ENCODE data around the gene CSMD2. TPM values are rescaled to one million over a fixed set of nuclear protein-coding genes. Genes with fewer than 3 reads are reported as not detected.

CSMD2 gene
- total RNA-seq, 2 experiments from 2014 or later, result not detected

GRCh38 chr1:33740040-33740744 lies 424.8 kb downstream of the CSMD2 start:
- Mint-ChIP-seq H3K4me1 (no peaks in the 10 kb centered on the region), H3K27ac (no peak overlapping the region), H3K9me3 (ENCODE audit: low read depth) (no peaks in the 10 kb centered on the region), H3K27me3 (peaks cover 7% of the 10 kb centered on the region), H3K36me3 (ENCODE audit: low read depth) (no peaks in the 10 kb centered on the region), H3K4me3 (no peak overlapping the region)
- POLR2A ChIA-PET, result no interaction called here
- intact Hi-C loops (cut with DNase I, micrococcal nuclease), result no loop called here
- no peak for DNase-seq
- no peak for ATAC-seq
- CTCF ChIA-PET, result interaction anchor here (1.2 kb wide), 1 partner anchor 107 kb away, joined by 3 read pairs; no protein-coding TSS in a partner anchor

- Mint-ChIP-seq H3K27ac (no peak overlapping the region), H3K4me1 (no peaks in the 10 kb centered on the region), H3K4me3 (no peak overlapping the region), H3K36me3 (ENCODE audit: low read depth) (no peaks in the 10 kb centered on the region), H3K9me3 (ENCODE audit: low read depth) (no peaks in the 10 kb centered on the region), H3K27me3 (peaks cover 9% of the 10 kb centered on the region)
- POLR2A ChIA-PET, result no interaction called here
- DNase-seq (no peak), ATAC-seq (no peak)
- intact Hi-C loops (cut with DNase I, micrococcal nuclease), result no loop called here
- CTCF ChIA-PET, result interaction anchor here (1.2 kb wide), 1 partner anchor 106 kb away, joined by 3 read pairs; no protein-coding TSS in a partner anchor
These were observed 426.1 kb downstream of the CSMD2 start for GRCh38 chr1:33738976-33739375.

- no peak overlapping the region for H3K4me3 Mint-ChIP-seq
- H3K27ac Mint-ChIP-seq, result no peak overlapping the region
- ChIA-PET POLR2A (no interaction called here), CTCF (interaction anchor here (0.5 kb wide), 1 partner anchor 41 kb away, joined by 4 read pairs; no protein-coding TSS in a partner anchor)
- no peaks in the 10 kb centered on the region for H3K36me3 Mint-ChIP-seq (ENCODE audit: low read depth)
- no peak for ATAC-seq
- no peak for DNase-seq
- H3K9me3 Mint-ChIP-seq (ENCODE audit: low read depth), result no peaks in the 10 kb centered on the region
- H3K27me3 Mint-ChIP-seq, result peaks cover 9% of the 10 kb centered on the region
- H3K4me1 Mint-ChIP-seq, result no peaks in the 10 kb centered on the region
- intact Hi-C loops (cut with DNase I, micrococcal nuclease), result no loop called here
These were observed 426.5 kb downstream of the CSMD2 start for GRCh38 chr1:33738536-33738935.

GRCh38 chr1:33736496-33736895 lies 428.5 kb downstream of the CSMD2 start:
- H3K4me1 Mint-ChIP-seq, result no peaks in the 10 kb centered on the region
- intact Hi-C loops (cut with DNase I, micrococcal nuclease), result no loop called here
- ATAC-seq, result no peak
- no peaks in the 10 kb centered on the region for H3K9me3 Mint-ChIP-seq (ENCODE audit: low read depth)
- ChIA-PET CTCF (no interaction called here), POLR2A (no interaction called here)
- no peaks in the 10 kb centered on the region for H3K36me3 Mint-ChIP-seq (ENCODE audit: low read depth)
- H3K27ac Mint-ChIP-seq, result no peak overlapping the region
- no peak overlapping the region for H3K4me3 Mint-ChIP-seq
- H3K27me3 Mint-ChIP-seq, result peaks cover 11% of the 10 kb centered on the region
- DNase-seq, result no peak

GRCh38 chr1:33735624-33736023 lies 429.4 kb downstream of the CSMD2 start:
- H3K36me3 Mint-ChIP-seq (ENCODE audit: low read depth), result no peaks in the 10 kb centered on the region

GRCh38 chr1:33727310-33727709 lies 437.7 kb downstream of the CSMD2 start:
- no peak for ATAC-seq

More at GRCh38 chr1:33735624-33736023, 429.4 kb downstream of the CSMD2 start:
- H3K4me3 Mint-ChIP-seq, result no peak overlapping the region
- POLR2A ChIA-PET, result no interaction called here
- DNase-seq (no peak), ATAC-seq (no peak)
- no peak overlapping the region for H3K27ac Mint-ChIP-seq
- intact Hi-C loops (cut with DNase I, micrococcal nuclease), result no loop called here
- peaks cover 11% of the 10 kb centered on the region for H3K27me3 Mint-ChIP-seq
- H3K9me3 Mint-ChIP-seq (ENCODE audit: low read depth), result no peaks in the 10 kb centered on the region
- no peaks in the 10 kb centered on the region for H3K4me1 Mint-ChIP-seq
- CTCF ChIA-PET, result no interaction called here

GRCh38 chr1:33726274-33726804 lies 438.7 kb downstream of the CSMD2 start:
- H3K4me3 Mint-ChIP-seq, result no peak overlapping the region
- H3K36me3 Mint-ChIP-seq (ENCODE audit: low read depth), result no peaks in the 10 kb centered on the region
- no peaks in the 10 kb centered on the region for H3K4me1 Mint-ChIP-seq
- H3K27ac Mint-ChIP-seq, result no peak overlapping the region
- H3K9me3 Mint-ChIP-seq (ENCODE audit: low read depth), result no peaks in the 10 kb centered on the region
- H3K27me3 Mint-ChIP-seq, result peaks cover 13% of the 10 kb centered on the region
- DNase-seq, result no peak
- ChIA-PET POLR2A (no interaction called here), CTCF (no interaction called here)
- intact Hi-C loops (cut with DNase I, micrococcal nuclease), result no loop called here
- ATAC-seq, result no peak

More at GRCh38 chr1:33727310-33727709, 437.7 kb downstream of the CSMD2 start:
- Mint-ChIP-seq H3K4me1 (no peaks in the 10 kb centered on the region), H3K27me3 (peaks cover 15% of the 10 kb centered on the region), H3K9me3 (ENCODE audit: low read depth) (no peaks in the 10 kb centered on the region), H3K4me3 (no peak overlapping the region), H3K27ac (no peak overlapping the region), H3K36me3 (ENCODE audit: low read depth) (no peaks in the 10 kb centered on the region)
- DNase-seq, result no peak
- intact Hi-C loops (cut with DNase I, micrococcal nuclease), result no loop called here
- ChIA-PET CTCF (no interaction called here), POLR2A (no interaction called here)

GRCh38 chr1:33725556-33726160 lies 439.4 kb downstream of the CSMD2 start:
- no peak overlapping the region for H3K27ac Mint-ChIP-seq
- POLR2A ChIA-PET, result no interaction called here
- DNase-seq (no peak), ATAC-seq (no peak)
- H3K27me3 Mint-ChIP-seq, result peaks cover 13% of the 10 kb centered on the region
- H3K36me3 Mint-ChIP-seq (ENCODE audit: low read depth), result no peaks in the 10 kb centered on the region
- H3K4me1 Mint-ChIP-seq, result no peaks in the 10 kb centered on the region
- H3K9me3 Mint-ChIP-seq (ENCODE audit: low read depth), result no peaks in the 10 kb centered on the region
- CTCF ChIA-PET, result no interaction called here
- no peak overlapping the region for H3K4me3 Mint-ChIP-seq
- intact Hi-C loops (cut with DNase I, micrococcal nuclease), result no loop called here

GRCh38 chr1:33725037-33725436 lies 440.0 kb downstream of the CSMD2 start:
- no peaks in the 10 kb centered on the region for H3K9me3 Mint-ChIP-seq (ENCODE audit: low read depth)
- H3K27ac Mint-ChIP-seq, result no peak overlapping the region
- no peak overlapping the region for H3K4me3 Mint-ChIP-seq
- intact Hi-C loops (cut with DNase I, micrococcal nuclease), result no loop called here
- H3K27me3 Mint-ChIP-seq, result peaks cover 11% of the 10 kb centered on the region
- ChIA-PET CTCF (no interaction called here), POLR2A (no interaction called here)
- no peaks in the 10 kb centered on the region for H3K4me1 Mint-ChIP-seq
- DNase-seq, result no peak
- no peak for ATAC-seq
- H3K36me3 Mint-ChIP-seq (ENCODE audit: low read depth), result no peaks in the 10 kb centered on the region

- Mint-ChIP-seq H3K4me1 (no peaks in the 10 kb centered on the region), H3K9me3 (ENCODE audit: low read depth) (no peaks in the 10 kb centered on the region)
These were observed 440.7 kb downstream of the CSMD2 start for GRCh38 chr1:33724348-33724747.

GRCh38 chr1:33723251-33723650 lies 441.8 kb downstream of the CSMD2 start:
- H3K27me3 Mint-ChIP-seq, result peaks cover 3% of the 10 kb centered on the region
- H3K36me3 Mint-ChIP-seq (ENCODE audit: low read depth), result no peaks in the 10 kb centered on the region
- ChIA-PET CTCF (no interaction called here), POLR2A (no interaction called here)
- no peak overlapping the region for H3K4me3 Mint-ChIP-seq
- intact Hi-C loops (cut with DNase I, micrococcal nuclease), result no loop called here
- ATAC-seq, result no peak
- no peak for DNase-seq
- H3K27ac Mint-ChIP-seq, result no peak overlapping the region
- H3K9me3 Mint-ChIP-seq (ENCODE audit: low read depth), result no peaks in the 10 kb centered on the region
- H3K4me1 Mint-ChIP-seq, result no peaks in the 10 kb centered on the region

More at GRCh38 chr1:33724348-33724747, 440.7 kb downstream of the CSMD2 start:
- DNase-seq, result peak; percentile 7
- no peak for ATAC-seq
- Mint-ChIP-seq H3K27ac (no peak overlapping the region), H3K4me3 (no peak overlapping the region), H3K27me3 (peaks cover 6% of the 10 kb centered on the region), H3K36me3 (ENCODE audit: low read depth) (no peaks in the 10 kb centered on the region)
- intact Hi-C loops (cut with DNase I, micrococcal nuclease), result no loop called here
- ChIA-PET POLR2A (no interaction called here), CTCF (no interaction called here)

- Mint-ChIP-seq H3K27me3 (peaks cover 6% of the 10 kb centered on the region), H3K36me3 (ENCODE audit: low read depth) (no peaks in the 10 kb centered on the region), H3K27ac (no peak overlapping the region), H3K9me3 (ENCODE audit: low read depth) (no peaks in the 10 kb centered on the region), H3K4me1 (no peaks in the 10 kb centered on the region), H3K4me3 (no peak overlapping the region)
- DNase-seq, result no peak
- ChIA-PET CTCF (no interaction called here), POLR2A (no interaction called here)
- ATAC-seq, result no peak
- intact Hi-C loops (cut with DNase I, micrococcal nuclease), result no loop called here
These were observed 443.7 kb downstream of the CSMD2 start for GRCh38 chr1:33721301-33721815.

Measured in activated CD4-positive, alpha-beta T cell treated with anti-CD3 and anti-CD28 coated beads for 36 hours (primary cell).